Thoracic aorta (tissue), 2 donors: Measurements from ENCODE around the gene RIMKLA. TPM values are rescaled to one million over a fixed set of nuclear protein-coding genes. Genes with fewer than 3 reads are reported as not detected.
A peak's percentile ranks its signal among the peaks of the same experiment; 100 is the strongest.

Experiments
- ATAC-seq: fragments of 150-250 bp; one replicate; pipeline ENCODE4 v1.8.0; 2017; ENCODE audit warnings: low read depth; ENCODE audit not compliant: insufficient number of reproducible peaks, low FRiP score
- DNase-seq: peaks from one replicate; pipeline ENCODE4 v3.0.0-alpha.2; 2020; ENCODE audit warnings: low spot score
- H3K27ac ChIP-seq, 2 donors: fragments of 200-600 bp; sonication (generic); 1 replicate in 1 of 2; 2 replicates in 1 of 2; pipeline ENCODE4 v1.5.1; 2016; ENCODE audit warnings: mild to moderate bottlenecking in 2 of 2, moderate library complexity in 2 of 2
- H3K27me3 ChIP-seq: fragments of 200-600 bp; sonication (generic); replicated peaks from 2 replicates; pipeline ENCODE4 v1.6.0; 2016; ENCODE audit warnings: mild to moderate bottlenecking; ENCODE audit not compliant: insufficient read depth
- H3K36me3 ChIP-seq: fragments of 200-600 bp; sonication (generic); one replicate; pipeline ENCODE4 v1.5.1; 2016
- H3K4me1 ChIP-seq, 2 donors: fragments of 200-600 bp; sonication (generic); 1 replicate in 1 of 2; 2 replicates in 1 of 2; pipeline versions ENCODE4 v1.5.1 to v1.6.0; 2016; ENCODE audit warnings: low read depth in 2 of 2, mild to moderate bottlenecking in 1 of 2; ENCODE audit not compliant: control insufficient read depth in 1 of 2
- H3K4me3 ChIP-seq: fragments of 200-600 bp; sonication (generic); 2 replicates; pipeline ENCODE4 v1.5.1; 2016; ENCODE audit warnings: mild to moderate bottlenecking
- H3K9me3 ChIP-seq: fragments of 200-600 bp; sonication (generic); 2 replicates; pipeline ENCODE4 v1.5.1; 2016
- CTCF ChIP-seq: fragments of 200-600 bp; sonication (generic); IDR thresholded peaks from one replicate; pipeline ENCODE4 v1.5.1; 2019; ENCODE audit warnings: antibody characterized with exemption
- total RNA-seq, 2 donors: library from RNA; depleted of rRNA; stranded (reverse); fragments of >200 nt; gene quantifications; one replicate each; pipeline versions ENCODE4 v1.1.0 to v1.2.3, GENCODE V29; 2016

RIMKLA gene
- under 1 TPM; under 0.01 to 0.14 TPM for total RNA-seq

GRCh38 chr1:42380586-42381279, at the start of gene RIMKLA:
TSS of gene RIMKLA (plus strand) at chr1:42380792. CDS start at chr1:42380935, 143 bp downstream.
- Histone ChIP-seq H3K4me3 (peak within 1 kb of the TSS; percentile 67), H3K9me3 (no peaks in the 10 kb centered on the region), H3K36me3 (no peaks in the 10 kb centered on the region), H3K4me1 (peaks cover 4 to 7% of the 10 kb centered on the region in 2 donors), H3K27me3 (no peaks in the 10 kb centered on the region), H3K27ac (no peak within 1 kb of the TSS)
- ATAC-seq, result no peak
- TF ChIP-seq CTCF, result no peak
- DNase-seq, result no peak

- peaks cover 6 to 34% of the 10 kb centered on the region in 2 donors for H3K4me1 ChIP-seq
- DNase-seq, result no peak
- H3K27ac ChIP-seq, result no peak overlapping the region
- TF ChIP-seq CTCF, result no peak
- no peak overlapping the region for H3K4me3 ChIP-seq
- no peaks in the 10 kb centered on the region for H3K9me3 ChIP-seq
- ATAC-seq, result no peak
- no peaks in the 10 kb centered on the region for H3K27me3 ChIP-seq
- no peaks in the 10 kb centered on the region for H3K36me3 ChIP-seq
These were observed 47.7 kb upstream of the RIMKLA start for GRCh38 chr1:42332877-42333276.

GRCh38 chr1:42333662-42334239, 46.8 kb upstream of the RIMKLA start:
- Histone ChIP-seq H3K9me3 (no peaks in the 10 kb centered on the region), H3K36me3 (no peaks in the 10 kb centered on the region), H3K27ac (no peak overlapping the region), H3K4me3 (peak overlapping the region; percentile 97), H3K27me3 (no peaks in the 10 kb centered on the region), H3K4me1 (peaks cover 6 to 34% of the 10 kb centered on the region in 2 donors)
- ATAC-seq (no peak), DNase-seq (no peak)
- TF ChIP-seq CTCF, result no peak

GRCh38 chr1:42334240-42335049, 46.1 kb upstream of the RIMKLA start:
- Histone ChIP-seq H3K4me1 (peaks cover 6 to 34% of the 10 kb centered on the region in 2 donors), H3K9me3 (no peaks in the 10 kb centered on the region)
- peak; percentile 4 for DNase-seq

More at GRCh38 chr1:42334240-42335049, 46.1 kb upstream of the RIMKLA start:
- peak; percentile 31 for ATAC-seq
- TF ChIP-seq CTCF, result no peak
- peak overlapping the region; percentile 85 for H3K27ac ChIP-seq
- H3K27me3 ChIP-seq, result no peaks in the 10 kb centered on the region
- no peaks in the 10 kb centered on the region for H3K36me3 ChIP-seq
- peak overlapping the region; percentile 97 for H3K4me3 ChIP-seq
